ENCODE results near the gene SKI. TPM values are rescaled to one million over a fixed set of nuclear protein-coding genes. Genes with fewer than 3 reads are reported as not detected.

Gene SKI
- total RNA-seq, 1 donor from 2014 or later: 90.0 TPM

DNA sequence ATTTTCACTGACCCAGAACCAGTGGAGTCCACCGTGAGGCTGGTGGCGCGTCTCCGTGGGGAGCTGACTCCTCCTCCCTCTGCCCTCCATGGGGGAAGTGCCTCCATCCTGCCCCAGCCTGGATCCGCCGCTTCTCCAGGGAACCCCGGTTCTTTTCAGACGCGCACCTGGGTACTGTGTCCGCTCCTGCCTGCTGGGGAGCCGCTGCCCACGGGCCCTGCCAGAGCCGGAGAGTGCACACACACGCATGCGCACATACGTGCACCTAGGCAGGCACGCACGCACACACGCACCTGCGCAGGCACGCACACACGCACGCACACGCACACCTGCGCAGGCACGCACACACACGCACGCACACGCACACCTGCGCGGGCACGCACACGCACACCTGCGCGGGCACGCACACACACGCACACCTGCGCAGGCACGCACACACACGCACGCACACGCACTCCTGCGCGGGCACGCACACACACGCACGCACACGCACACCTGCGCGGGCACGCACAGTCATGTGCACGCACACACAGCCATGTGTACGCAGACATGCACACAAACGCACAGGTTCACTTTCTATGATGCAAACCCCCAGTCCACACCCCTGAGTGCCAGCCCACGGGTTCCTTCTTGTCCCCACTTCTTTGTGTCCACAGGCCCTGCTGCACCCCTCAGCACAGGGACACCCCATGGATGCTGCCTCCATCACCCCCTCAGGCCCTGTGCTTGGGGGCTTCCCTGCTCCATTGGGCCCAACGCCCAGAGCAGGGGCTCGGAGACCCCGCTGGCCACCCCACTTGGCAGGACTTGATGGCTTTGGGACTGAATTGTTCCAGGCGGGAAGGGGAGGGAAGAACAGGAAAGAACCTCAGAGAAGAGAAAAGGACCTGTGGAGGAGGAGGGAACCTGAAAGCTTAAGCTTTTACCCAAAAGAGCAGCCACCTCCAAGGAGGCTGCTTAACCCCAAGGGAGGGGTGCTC, 120.5 kb downstream of the SKI start:
- no peaks in the 10 kb centered on the region for H3K36me3 ChIP-seq

GRCh38 chr1:2349806-2350205, 121.7 kb downstream of the SKI start:
- H3K27ac ChIP-seq: no peak overlapping the region
- no peaks in the 10 kb centered on the region for H3K9me3 ChIP-seq
- DNase-seq (peak; percentile 20), ATAC-seq (no peak)
- TF ChIP-seq CTCF (IDR thresholded peaks at IDR 0.05): no peak
- H3K4me3 ChIP-seq: no peak overlapping the region
- intact Hi-C loops (cut with DNase I): no loop called here
- no peaks in the 10 kb centered on the region for H3K36me3 ChIP-seq
- no peaks in the 10 kb centered on the region for H3K27me3 ChIP-seq (ENCODE audit: low read depth)
- no peaks in the 10 kb centered on the region for H3K4me1 ChIP-seq

More for the DNA sequence above, 120.5 kb downstream of the SKI start:
- no peak overlapping the region for H3K4me3 ChIP-seq
- H3K27ac ChIP-seq: no peak overlapping the region
- peak; percentile 35 for DNase-seq
- intact Hi-C loops (cut with DNase I): no loop called here
- no peaks in the 10 kb centered on the region for H3K4me1 ChIP-seq
- no peak for ATAC-seq
- no peaks in the 10 kb centered on the region for H3K9me3 ChIP-seq
- no peak for TF ChIP-seq CTCF (IDR thresholded peaks at IDR 0.05)
- H3K27me3 ChIP-seq (ENCODE audit: low read depth): no peaks in the 10 kb centered on the region

DNA sequence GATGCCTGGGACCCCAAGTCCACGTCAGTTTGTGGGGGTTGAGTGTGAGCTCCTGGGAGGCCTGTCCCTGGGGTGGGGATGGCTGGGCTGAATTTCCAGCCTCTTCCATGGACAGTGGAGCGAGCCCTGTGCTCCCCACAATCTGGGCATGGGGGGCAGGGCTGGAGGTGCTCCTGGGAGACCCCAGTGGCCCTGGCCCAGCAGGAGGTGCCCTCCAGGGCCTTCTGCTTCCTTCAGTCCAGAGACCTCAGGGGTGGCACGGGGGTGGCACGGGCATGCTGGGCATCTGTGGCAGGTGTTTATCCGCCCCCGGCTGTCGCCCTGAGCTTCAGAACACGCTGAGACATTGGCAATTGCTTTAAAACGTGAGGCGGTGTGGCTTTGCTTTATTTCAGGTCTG, 122.4 kb downstream of the SKI start:
- intact Hi-C loops (cut with DNase I): no loop called here

GRCh38 chr1:2350911-2351655, 123.0 kb downstream of the SKI start:
- intact Hi-C loops (cut with DNase I): no loop called here
- H3K36me3 ChIP-seq: no peaks in the 10 kb centered on the region
- H3K27ac ChIP-seq: no peak overlapping the region
- H3K27me3 ChIP-seq (ENCODE audit: low read depth): no peaks in the 10 kb centered on the region
- no peak for TF ChIP-seq CTCF (IDR thresholded peaks at IDR 0.05)
- ATAC-seq (no peak), DNase-seq (peak; percentile 39)
- H3K4me1 ChIP-seq: no peaks in the 10 kb centered on the region
- H3K4me3 ChIP-seq: no peak overlapping the region
- H3K9me3 ChIP-seq: no peaks in the 10 kb centered on the region

More for the DNA sequence above, 122.4 kb downstream of the SKI start:
- no peak overlapping the region for H3K27ac ChIP-seq
- no peaks in the 10 kb centered on the region for H3K27me3 ChIP-seq (ENCODE audit: low read depth)
- no peaks in the 10 kb centered on the region for H3K36me3 ChIP-seq
- no peak overlapping the region for H3K4me3 ChIP-seq
- no peaks in the 10 kb centered on the region for H3K4me1 ChIP-seq
- ATAC-seq (no peak), DNase-seq (peak; percentile 23)
- no peaks in the 10 kb centered on the region for H3K9me3 ChIP-seq
- TF ChIP-seq CTCF (IDR thresholded peaks at IDR 0.05): no peak

DNA sequence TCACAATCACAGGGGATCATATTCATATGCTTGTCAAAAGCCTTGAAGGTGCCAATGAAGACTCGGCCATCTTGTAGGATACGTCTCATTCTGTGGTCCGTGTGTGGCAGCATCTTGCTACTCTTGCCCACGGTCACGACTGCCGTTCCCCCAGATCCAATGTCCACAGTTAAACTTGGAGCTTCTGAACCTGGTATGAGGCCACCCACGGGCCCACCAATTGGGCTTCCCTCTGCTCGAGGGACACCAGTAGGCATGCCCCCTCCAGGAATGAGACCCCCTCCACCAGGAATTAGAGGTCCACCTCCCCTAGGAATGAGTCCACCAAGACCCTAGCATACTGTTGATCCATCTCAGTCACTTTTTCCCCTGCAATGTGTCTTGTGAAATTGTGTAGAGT, 123.6 kb downstream of the SKI start:
- no peaks in the 10 kb centered on the region for H3K9me3 ChIP-seq
- no peaks in the 10 kb centered on the region for H3K27me3 ChIP-seq (ENCODE audit: low read depth)
- no peak for TF ChIP-seq CTCF (IDR thresholded peaks at IDR 0.05)
- H3K27ac ChIP-seq: no peak overlapping the region
- H3K36me3 ChIP-seq: no peaks in the 10 kb centered on the region
- no peaks in the 10 kb centered on the region for H3K4me1 ChIP-seq
- ATAC-seq (no peak), DNase-seq (peak; percentile 12)
- no peak overlapping the region for H3K4me3 ChIP-seq
- intact Hi-C loops (cut with DNase I): no loop called here

Measured in lower lobe of right lung (tissue), 2 donors.